D721Med (cell line): ENCODE measurements around the gene DISP3.

Source experiments
- DNase-seq: peaks from one replicate; pipeline ENCODE4 v3.0.0; 2011; ENCODE audit warnings: low spot score; ENCODE audit not compliant: insufficient read length
- FAIRE-seq: peaks from 2 replicates; lab custom pipeline; 2011; peaks lifted over from hg19 to GRCh38; lab: Jason Lieb, UNC
- TF ChIP-seq, protein P1 (sequence below): IDR thresholded peaks from 2 replicates; pipeline ENCODE4 v1.5.1; 2012; ENCODE audit warnings: mild to moderate bottlenecking, control low read depth; ENCODE audit not compliant: insufficient read depth; ENCODE audit errors: missing control alignments

DISP3 gene

DNA sequence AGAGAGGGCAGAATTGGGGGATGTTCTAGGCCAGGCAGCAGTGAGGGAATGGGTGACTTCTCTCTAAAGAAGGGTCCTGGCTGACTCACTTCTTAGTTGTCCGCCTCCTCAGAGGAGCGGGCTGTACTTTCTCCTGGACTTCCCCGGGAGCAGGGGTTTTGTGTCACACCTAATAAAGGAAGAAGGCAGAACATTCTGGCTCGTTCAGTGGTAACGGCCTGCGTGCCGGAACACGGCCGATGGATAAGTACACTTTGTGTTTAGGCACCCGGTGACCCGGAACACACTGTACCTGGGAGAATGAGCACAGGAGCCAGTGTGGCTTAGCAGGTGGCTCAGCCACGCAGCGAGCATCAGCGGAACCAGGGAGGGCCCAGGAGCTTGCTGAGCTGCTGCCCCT, 90.6 kb downstream of the DISP3 start:
- DNase-seq (no peak), FAIRE-seq (no peak)
- TF ChIP-seq, protein P1, sequence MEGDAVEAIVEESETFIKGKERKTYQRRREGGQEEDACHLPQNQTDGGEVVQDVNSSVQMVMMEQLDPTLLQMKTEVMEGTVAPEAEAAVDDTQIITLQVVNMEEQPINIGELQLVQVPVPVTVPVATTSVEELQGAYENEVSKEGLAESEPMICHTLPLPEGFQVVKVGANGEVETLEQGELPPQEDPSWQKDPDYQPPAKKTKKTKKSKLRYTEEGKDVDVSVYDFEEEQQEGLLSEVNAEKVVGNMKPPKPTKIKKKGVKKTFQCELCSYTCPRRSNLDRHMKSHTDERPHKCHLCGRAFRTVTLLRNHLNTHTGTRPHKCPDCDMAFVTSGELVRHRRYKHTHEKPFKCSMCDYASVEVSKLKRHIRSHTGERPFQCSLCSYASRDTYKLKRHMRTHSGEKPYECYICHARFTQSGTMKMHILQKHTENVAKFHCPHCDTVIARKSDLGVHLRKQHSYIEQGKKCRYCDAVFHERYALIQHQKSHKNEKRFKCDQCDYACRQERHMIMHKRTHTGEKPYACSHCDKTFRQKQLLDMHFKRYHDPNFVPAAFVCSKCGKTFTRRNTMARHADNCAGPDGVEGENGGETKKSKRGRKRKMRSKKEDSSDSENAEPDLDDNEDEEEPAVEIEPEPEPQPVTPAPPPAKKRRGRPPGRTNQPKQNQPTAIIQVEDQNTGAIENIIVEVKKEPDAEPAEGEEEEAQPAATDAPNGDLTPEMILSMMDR: no peak

DNA sequence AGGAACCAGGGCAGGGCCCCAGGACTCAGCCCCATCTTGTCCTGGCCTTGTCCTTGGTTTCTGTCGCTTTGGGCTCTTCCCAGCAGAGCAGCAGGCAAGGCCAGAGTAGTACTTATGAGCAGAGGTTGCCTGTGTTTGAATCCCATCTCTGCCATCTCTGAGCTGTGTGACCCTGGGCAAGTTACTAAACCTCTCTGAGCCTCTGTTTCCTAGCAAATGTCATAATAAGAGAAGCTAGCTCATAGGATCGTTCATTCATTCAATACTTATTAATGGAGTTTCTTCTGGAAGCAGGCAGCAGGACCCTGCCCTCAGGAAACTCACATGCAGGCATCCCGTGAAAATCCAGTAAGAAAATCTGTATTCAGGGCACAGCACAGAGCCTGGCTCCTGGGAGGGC, 91.0 kb downstream of the DISP3 start:
- TF ChIP-seq, protein P1: no peak
- no peak for DNase-seq
- no peak for FAIRE-seq

DNA sequence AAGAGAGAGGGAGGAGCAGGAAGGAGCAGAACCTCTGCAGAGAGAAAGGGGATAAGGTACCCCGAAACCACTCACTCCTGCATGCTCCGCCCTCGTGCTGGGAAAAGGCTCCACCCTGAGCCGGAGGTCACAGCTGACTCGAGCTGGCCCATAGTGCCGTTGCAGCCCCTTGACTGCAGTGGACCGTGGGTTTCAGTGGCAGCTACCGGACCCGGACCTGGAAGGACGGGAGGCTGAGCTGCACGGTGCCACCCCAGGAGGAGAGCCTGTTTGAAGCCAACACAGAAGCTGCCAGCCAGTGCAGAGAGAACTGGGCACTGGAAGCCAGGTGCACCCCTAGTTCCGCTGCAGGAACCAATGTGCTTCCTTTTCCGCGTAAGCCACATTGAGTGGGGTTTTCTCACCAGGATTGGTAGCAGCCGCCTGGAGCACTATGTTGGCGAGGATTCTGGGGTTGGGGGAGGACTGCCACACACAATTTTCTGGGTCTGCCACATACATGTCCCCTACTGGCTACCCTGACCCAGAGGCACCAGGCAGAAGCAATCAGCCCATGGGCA, 91.9 kb downstream of the DISP3 start:
- DNase-seq: no peak
- FAIRE-seq: no peak
- TF ChIP-seq, protein P1: no peak

DNA sequence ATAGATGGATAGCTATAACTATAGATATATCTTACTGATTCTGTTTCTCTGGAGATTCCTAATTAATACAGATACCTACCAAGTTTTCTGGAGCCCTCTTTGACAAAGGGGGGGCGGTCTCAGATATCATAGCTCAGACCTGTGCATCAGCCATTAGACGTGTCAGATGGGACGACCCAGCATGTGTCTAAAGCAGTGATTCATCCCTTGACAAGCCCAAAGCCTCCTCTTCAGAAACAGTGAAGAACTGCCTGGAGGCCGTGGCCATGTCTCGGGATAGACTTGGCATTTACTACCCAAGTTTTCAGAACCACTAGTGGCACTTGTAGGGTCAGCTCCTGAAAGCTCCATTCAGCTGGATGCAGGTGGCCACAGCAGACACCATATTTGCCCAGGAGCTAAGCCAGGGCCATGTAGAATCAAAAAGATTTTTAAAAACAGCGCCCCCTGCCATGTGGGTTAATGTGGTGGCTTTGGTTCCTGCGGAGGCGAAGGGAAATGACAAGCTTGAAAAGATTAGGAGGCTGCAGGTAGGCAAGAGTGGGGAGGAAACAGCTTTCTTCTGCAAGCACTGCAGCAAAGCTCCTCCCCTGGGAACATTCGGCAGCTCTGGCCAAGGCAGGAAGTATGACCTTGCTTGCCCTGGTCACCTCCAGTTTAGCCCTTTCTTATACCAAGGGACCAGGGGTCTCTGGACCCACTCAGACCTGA, 93.1 kb downstream of the DISP3 start:
- FAIRE-seq: no peak
- DNase-seq: no peak
- TF ChIP-seq, protein P1: peak; percentile 20

DNA sequence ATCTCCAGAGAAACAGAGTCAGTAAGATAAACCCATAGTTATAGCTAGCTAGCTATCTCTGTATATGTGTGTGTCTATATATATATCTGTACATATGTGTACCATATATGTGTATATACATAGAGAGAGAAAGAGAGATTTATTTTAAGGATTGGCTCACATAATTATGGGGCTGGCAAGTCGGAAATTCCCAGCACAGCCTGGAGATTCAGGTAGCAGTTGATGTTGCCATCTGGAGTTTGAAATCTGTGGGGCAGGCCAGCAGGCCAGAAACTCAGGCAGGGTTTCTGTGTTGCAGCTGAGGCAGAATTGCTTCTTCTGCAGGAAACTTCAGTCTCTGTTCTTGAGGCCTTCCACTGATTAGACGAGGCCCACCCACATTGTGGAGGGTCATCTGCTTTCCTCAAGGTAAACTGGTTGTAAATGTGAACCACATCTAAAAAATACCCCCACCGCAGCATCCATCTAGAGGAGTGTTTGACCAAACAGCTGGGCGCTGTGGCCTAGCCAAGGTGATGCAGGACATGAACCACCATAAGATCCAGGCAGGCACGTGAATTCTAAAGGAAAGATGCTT, 94.2 kb downstream of the DISP3 start:
- DNase-seq (no peak), FAIRE-seq (no peak)
- TF ChIP-seq, protein P1: no peak

DNA sequence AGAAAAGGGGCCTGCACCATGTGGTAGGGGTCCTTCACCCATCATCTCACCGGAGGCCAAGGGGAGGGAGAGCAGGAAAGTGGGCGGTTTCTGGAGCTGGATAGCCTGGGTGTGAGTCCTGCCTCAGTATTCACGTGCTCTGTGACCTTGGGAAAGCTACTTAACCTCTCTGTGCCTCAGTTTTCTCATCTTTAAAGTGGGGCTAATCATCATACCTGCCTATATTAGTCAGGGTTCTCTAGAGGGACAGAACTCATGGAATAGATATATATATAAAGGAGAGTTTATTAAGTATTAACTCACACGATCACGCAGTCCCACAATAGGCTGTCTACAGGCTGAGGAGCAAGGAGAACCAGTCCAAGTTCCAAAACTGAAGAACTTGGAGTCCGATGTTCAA, 96.6 kb downstream of the DISP3 start:
- FAIRE-seq (no peak), DNase-seq (no peak)
- TF ChIP-seq, protein P1: no peak
